Activated naive CD8-positive, alpha-beta T cell (primary cell): ENCODE measurements around the gene COL5A3.

ENCODE experiments used
- H3K27ac Mint-ChIP-seq: one replicate; pipeline ENCODE4 v1.8.0; 2021; ENCODE audit warnings: mixed read lengths
- H3K27me3 Mint-ChIP-seq: one replicate; pipeline ENCODE4 v1.8.0; 2021; ENCODE audit warnings: mixed read lengths
- H3K36me3 Mint-ChIP-seq: one replicate; pipeline ENCODE4 v1.8.0; 2021; ENCODE audit warnings: mixed read lengths
- H3K4me1 Mint-ChIP-seq: one replicate; pipeline ENCODE4 v1.8.0; 2021; ENCODE audit warnings: low read depth, mixed read lengths
- H3K4me3 Mint-ChIP-seq: one replicate; pipeline ENCODE4 v1.8.0; 2021; ENCODE audit warnings: mild to moderate bottlenecking, mixed read lengths
- H3K9me3 Mint-ChIP-seq: one replicate; pipeline ENCODE4 v1.8.0; 2021; ENCODE audit warnings: low read depth, mixed read lengths

Gene COL5A3

DNA sequence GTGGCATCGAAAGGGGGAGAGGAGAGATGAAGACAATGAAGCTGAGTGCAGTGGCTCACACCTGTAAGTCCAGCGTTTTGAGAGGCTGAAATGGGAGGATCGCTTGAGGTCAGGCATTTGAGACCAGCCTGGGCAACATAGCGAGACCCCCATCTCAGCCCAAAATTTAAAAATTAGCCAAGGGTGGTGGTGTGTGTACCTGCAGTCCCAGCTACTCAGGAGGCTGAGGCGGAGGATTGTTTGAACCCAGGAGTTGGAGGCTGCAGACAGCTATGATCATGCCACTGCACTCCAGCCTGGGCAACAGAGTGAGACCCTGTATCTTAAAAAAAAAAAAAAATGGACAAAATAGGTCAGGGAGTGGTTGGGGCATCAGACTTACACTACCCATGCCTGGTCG is 10.5 kb upstream of the COL5A3 start:
- peaks cover 1% of the 10 kb centered on the region for H3K27me3 Mint-ChIP-seq
- H3K4me3 Mint-ChIP-seq: no peak overlapping the region
- H3K27ac Mint-ChIP-seq: no peak overlapping the region
- H3K4me1 Mint-ChIP-seq: no peaks in the 10 kb centered on the region
- H3K9me3 Mint-ChIP-seq: no peaks in the 10 kb centered on the region
- H3K36me3 Mint-ChIP-seq: no peaks in the 10 kb centered on the region

DNA sequence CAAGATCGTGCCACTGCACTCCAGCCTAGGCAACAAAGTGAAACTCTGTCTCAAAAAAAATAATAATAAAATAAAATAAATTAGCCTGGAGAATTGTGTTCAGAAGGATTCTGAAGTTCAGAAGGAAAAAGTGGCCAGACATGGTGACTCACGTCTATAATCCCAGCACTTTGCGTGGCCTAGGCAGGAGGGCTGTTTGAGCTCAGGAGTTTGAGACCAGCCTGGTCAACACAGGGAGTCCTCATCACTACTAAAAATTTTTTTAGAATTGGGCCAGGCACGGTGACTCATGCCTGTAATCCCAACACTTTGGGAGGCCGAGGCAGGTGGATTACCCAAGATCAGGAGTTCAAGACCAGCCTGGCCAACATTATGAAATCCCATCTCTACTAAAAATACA is 8.9 kb upstream of the COL5A3 start:
- H3K4me1 Mint-ChIP-seq: no peaks in the 10 kb centered on the region
- no peaks in the 10 kb centered on the region for H3K9me3 Mint-ChIP-seq
- peaks cover 3% of the 10 kb centered on the region for H3K27me3 Mint-ChIP-seq
- no peaks in the 10 kb centered on the region for H3K36me3 Mint-ChIP-seq
- H3K4me3 Mint-ChIP-seq: no peak overlapping the region
- no peak overlapping the region for H3K27ac Mint-ChIP-seq

DNA sequence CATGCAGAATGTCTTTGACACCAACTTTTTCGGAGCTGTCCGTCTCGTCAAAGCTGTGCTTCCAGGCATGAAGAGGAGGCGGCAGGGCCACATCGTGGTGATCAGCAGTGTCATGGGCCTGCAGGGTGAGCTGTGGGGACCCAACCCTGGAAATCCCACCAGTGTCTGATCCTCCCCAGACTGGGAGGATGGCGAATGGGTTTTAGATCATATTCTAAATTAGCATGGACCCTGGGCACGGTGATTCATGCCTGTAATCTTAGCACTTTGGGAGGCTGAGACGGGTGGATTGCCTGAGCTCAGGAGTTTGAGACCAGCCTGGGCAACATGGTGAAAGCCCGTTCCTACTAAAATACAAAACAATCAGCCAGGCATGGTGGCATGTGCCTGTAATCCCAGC is 8.5 kb upstream of the COL5A3 start:
- H3K36me3 Mint-ChIP-seq: no peaks in the 10 kb centered on the region
- H3K4me3 Mint-ChIP-seq: no peak overlapping the region
- no peak overlapping the region for H3K27ac Mint-ChIP-seq
- no peaks in the 10 kb centered on the region for H3K4me1 Mint-ChIP-seq
- peaks cover 5% of the 10 kb centered on the region for H3K27me3 Mint-ChIP-seq
- H3K9me3 Mint-ChIP-seq: no peaks in the 10 kb centered on the region

DNA sequence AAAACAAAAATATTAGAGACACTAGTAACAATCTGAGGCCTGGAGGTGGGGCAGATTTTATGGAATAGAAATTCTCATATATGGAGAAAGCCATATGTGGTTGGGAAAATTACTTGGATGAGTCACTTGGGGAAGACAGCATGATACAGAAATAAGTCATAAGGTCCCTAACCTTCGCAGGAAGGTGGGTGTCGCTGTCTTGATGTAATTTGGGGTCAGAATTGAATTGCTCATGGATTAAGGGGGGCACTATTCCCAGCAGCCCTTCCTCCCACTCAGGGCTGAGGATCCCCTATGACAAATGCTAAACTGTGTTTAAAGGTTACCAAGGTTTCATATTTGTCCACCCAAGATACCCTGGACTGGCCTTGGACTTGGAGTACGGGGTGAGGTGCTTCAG is 8.0 kb upstream of the COL5A3 start:
- H3K36me3 Mint-ChIP-seq: no peaks in the 10 kb centered on the region

DNA sequence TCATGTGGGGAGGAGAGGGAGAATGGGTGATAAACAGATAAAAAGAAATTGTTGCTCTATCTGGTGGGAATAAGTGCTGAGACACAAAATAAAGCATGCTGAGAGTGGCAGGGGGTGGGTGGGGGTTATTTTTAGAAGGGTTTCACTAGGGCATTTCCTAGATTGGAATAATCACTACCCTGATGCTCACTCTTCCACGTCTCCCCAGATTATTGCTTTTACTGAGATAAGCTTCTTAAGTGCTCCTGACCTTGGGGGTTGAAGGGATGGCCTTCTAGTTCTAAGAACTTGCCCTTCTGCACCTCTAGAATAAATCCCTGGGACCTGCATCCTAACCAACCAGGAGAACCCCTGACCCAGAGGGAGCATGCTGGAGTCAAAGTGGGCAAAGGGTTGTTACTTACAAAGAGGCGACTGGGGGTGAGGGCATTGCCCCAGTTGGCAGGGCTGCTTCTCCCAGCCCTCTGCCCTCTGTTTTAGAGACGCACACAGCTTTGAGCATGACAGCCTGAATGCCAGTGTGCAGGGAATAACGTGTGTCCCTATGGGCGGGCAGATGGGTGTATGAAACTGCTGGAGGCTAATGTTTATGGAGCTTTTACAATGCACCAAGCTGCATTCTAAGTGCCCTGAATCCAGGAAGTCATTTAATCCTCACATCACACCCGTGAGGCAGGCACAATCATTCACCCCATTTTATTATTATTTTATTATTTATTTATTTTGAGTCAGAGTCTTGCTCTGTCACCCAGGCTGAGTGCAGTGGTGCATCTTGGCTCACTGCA is 3.7 kb upstream of the COL5A3 start:
- Mint-ChIP-seq H3K27me3 (peaks cover 25% of the 10 kb centered on the region), H3K4me3 (no peak overlapping the region), H3K9me3 (no peaks in the 10 kb centered on the region), H3K27ac (no peak overlapping the region), H3K4me1 (peaks cover 4% of the 10 kb centered on the region), H3K36me3 (peaks cover 2% of the 10 kb centered on the region)

More for the DNA sequence above, 8.0 kb upstream of the COL5A3 start:
- Mint-ChIP-seq H3K27me3 (peaks cover 8% of the 10 kb centered on the region), H3K4me3 (no peak overlapping the region), H3K27ac (no peak overlapping the region), H3K4me1 (no peaks in the 10 kb centered on the region), H3K9me3 (no peaks in the 10 kb centered on the region)

DNA sequence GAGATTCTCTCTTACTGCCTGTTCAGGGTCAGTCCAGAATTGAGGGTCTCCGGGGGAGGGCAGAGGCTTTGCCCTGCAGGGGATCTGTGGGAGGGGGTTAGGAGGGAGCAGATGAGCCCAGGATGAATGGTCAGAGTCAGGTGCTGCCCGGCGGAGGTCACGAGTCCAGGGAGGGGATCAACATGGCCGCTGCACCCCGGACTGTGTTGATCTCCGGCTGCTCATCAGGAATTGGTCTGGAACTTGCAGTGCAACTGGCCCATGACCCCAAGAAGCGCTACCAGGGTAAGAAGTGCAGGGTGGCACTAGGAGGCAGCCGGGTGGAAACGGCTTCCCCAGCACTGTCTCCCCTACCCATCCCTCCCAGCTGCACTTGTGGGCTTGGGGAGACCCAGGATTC is 3.0 kb upstream of the COL5A3 start, which contains the start of gene RDH8:
TSS of gene RDH8 (plus strand) at position 168 of the 400 bp plus-strand sequence. CDS start at position 183, 15 bp downstream.
- Mint-ChIP-seq H3K9me3 (no peaks in the 10 kb centered on the region), H3K27ac (no peak within 1 kb of the TSS), H3K27me3 (peaks cover 31% of the 10 kb centered on the region), H3K4me1 (peaks cover 9% of the 10 kb centered on the region), H3K4me3 (no peak within 1 kb of the TSS), H3K36me3 (peaks cover 2% of the 10 kb centered on the region)

DNA sequence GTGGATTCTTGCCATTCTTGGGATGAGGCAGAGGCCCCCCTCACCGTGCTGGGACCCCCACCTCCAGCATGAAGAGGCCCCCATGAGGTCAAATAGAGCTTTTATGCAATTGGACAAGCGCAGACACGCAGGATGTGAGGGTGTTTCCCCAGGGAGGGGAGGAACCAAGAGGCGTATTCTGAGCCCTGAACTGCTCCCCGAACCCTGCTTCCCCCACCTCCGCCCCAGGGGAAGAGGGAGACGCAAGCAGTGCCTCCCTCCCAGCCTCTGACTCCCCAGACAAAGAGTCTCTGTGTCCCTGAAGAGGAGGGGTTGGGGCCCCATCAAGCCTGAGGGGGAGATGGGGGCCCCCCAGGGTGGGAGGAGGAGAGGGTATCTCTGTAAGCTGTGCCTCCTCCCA is 1.7 kb upstream of the COL5A3 start:
- peaks cover 12% of the 10 kb centered on the region for H3K4me1 Mint-ChIP-seq
- H3K36me3 Mint-ChIP-seq: peaks cover 2% of the 10 kb centered on the region
- H3K4me3 Mint-ChIP-seq: no peak overlapping the region
- H3K27ac Mint-ChIP-seq: no peak overlapping the region
- H3K9me3 Mint-ChIP-seq: no peaks in the 10 kb centered on the region
- peaks cover 39% of the 10 kb centered on the region for H3K27me3 Mint-ChIP-seq

DNA sequence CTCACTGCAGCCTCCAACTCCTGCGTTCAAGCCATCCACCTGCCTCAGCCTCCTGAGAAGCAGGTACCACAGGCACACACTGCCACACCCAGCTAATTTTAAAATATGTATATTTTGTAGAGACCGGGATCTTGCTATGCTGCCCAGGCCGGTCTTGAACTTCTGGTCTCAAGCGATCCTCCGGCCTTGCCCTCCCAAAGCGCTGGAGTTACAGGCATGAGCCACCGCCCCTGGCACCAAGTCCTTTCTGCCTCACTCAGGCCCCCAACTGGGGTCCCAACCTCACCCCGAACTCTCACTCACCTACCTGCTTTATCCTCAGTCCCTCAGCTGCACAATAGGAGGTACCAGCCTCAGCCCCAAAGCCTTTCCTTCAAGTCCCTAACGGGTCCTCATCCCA is 635 bp upstream of the COL5A3 start:
- peaks cover 45% of the 10 kb centered on the region for H3K27me3 Mint-ChIP-seq
- H3K4me3 Mint-ChIP-seq: no peak overlapping the region
- H3K9me3 Mint-ChIP-seq: no peaks in the 10 kb centered on the region
- H3K4me1 Mint-ChIP-seq: peaks cover 14% of the 10 kb centered on the region
- peaks cover 2% of the 10 kb centered on the region for H3K36me3 Mint-ChIP-seq
- H3K27ac Mint-ChIP-seq: no peak overlapping the region

DNA sequence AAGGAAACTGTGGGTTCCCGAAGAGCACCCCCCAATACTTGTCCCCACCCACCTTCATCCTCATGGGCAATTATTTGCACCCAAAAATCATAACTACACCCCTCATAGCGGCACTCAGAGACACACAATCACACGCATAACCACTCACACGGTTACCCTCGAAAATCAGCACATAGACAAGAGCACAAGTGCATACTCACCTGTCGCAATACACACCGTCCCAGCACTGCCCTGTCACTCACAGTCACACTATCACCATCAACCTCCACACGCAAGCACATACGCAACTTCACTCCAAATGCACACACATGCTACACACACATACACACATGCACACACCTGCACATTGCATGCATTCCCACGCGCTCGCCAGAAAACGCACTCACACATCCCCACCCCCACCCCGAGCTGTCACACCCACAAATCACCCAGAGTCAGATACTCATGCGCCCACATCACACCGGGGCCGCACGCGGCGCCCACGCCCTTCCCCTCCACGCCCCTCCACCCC is 535 bp downstream of the COL5A3 start:
- Mint-ChIP-seq H3K36me3 (peaks cover 2% of the 10 kb centered on the region), H3K4me1 (peaks cover 15% of the 10 kb centered on the region), H3K27me3 (peaks cover 46% of the 10 kb centered on the region), H3K27ac (no peak overlapping the region), H3K4me3 (peak overlapping the region; percentile 65), H3K9me3 (no peaks in the 10 kb centered on the region)

DNA sequence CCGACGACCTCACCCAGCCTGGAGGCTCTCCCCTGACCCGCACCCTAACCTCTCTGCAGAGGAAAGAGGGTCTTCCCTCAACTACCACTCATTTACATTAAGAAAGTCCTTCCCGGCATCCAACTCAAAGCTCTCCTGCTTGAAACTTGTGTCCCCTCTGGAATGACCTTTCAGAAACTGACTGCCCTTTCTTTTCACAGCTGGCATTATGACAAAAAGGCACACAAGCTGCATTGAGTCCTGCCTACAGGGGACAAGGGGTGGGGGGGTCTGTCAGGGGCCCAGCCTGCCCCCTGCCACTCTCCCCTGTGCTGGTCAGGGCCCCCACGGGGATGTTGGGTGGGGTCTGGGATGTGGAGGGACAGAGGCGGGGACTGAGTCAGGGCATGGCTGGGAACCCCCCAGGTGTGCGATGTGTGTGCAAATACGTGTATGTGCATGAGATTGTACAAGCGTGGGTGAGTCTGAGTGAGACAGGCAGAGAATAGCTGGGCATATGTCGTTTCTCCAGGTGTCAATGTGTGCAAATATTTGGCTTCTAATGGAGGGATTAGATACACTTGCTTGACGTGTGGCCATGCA is 2.0 kb downstream of the COL5A3 start:
- no peaks in the 10 kb centered on the region for H3K9me3 Mint-ChIP-seq
- H3K4me1 Mint-ChIP-seq: peaks cover 17% of the 10 kb centered on the region
- H3K27me3 Mint-ChIP-seq: peaks cover 44% of the 10 kb centered on the region
- peaks cover 2% of the 10 kb centered on the region for H3K36me3 Mint-ChIP-seq
- no peak overlapping the region for H3K27ac Mint-ChIP-seq
- H3K4me3 Mint-ChIP-seq: peak overlapping the region; percentile 30

DNA sequence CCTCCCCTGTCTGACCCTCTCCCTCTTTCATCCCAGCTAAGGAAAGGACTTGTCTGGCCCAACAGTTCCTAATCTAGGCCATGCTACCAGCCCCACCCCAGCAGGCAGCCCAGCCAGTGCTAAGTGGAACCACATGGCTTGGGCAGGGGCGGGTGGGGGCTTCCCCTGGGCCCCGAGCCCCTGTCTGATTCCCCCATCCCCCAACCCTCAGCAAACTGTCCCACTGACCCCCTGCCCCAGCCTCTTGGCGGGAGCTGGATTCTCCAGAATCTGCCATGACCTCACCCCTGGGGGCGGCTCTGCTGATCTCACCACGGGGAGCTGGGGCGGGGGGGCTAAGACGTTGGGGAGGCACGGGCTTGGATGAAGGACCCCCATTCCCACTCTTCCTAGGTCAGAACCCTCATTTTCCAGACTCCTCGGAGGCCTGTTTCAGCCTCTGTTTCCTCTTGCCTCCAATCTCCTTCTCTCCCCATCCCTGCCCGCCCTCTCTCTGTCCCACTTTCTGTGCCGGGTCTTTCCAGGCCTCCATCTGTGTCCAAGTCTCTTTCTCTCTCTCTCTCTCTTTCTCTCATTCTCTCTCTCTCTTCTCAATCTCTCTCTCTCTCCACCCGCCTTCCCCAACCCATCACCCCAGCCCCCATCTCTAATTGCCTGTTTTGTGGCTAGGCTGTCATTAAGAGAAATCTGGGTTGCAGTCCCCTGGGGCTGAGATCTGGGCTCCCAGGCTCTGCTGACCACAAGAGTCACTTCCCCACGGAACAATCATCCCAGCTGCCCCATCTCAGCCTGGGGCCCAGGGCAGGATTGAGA is 2.7 kb downstream of the COL5A3 start:
- H3K4me1 Mint-ChIP-seq: peaks cover 17% of the 10 kb centered on the region
- no peak overlapping the region for H3K27ac Mint-ChIP-seq
- peaks cover 45% of the 10 kb centered on the region for H3K27me3 Mint-ChIP-seq
- no peak overlapping the region for H3K4me3 Mint-ChIP-seq
- no peaks in the 10 kb centered on the region for H3K9me3 Mint-ChIP-seq
- H3K36me3 Mint-ChIP-seq: peaks cover 2% of the 10 kb centered on the region

DNA sequence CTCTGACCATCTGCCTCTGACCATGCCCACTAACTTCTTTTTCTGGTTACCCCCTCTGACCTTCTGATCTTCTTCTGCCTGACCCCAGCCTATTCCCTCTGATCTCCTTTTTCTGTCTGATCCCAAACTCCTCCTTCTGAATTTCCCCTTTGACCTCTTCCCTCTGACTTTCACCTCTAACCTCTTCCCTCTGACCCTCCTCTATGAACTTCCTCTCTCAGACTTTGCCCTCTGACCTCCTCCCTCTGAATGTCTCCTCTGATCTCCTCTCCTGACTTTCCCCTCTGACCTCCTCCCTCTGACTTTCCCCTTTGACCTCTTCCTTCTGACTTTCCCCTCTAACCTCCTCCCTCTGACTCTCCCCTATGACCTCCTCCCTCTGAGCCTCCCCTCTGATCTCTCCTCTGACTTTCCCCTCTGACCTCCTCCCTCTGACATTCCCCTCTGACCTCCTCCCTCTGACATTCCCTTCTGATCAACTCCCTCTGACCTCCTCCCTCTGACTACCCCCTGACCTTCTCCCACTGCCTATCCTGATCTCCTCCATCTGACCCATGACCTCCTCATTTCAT is 3.5 kb downstream of the COL5A3 start:
- Mint-ChIP-seq H3K4me3 (no peak overlapping the region), H3K4me1 (peaks cover 17% of the 10 kb centered on the region), H3K9me3 (no peaks in the 10 kb centered on the region)

DNA sequence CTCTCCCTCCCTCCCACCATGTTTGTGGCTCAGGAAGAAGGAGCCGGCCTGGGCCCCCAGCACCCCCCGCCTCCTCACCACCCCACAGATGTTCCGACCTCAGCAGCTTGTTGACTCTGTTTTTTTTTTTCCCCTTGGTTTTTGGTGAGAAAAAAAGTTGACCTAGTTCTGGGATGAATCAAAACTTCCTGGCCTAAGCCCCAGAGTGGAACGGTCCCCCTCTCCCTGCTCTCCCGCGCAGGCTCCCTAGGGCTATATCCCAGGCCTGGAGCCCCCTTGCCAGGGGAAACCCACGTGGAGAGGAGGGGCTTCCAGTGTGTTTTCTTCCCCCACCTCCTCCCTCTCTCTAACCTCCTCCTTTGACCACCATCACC is 4.0 kb downstream of the COL5A3 start:
- H3K27me3 Mint-ChIP-seq: peaks cover 43% of the 10 kb centered on the region
- no peaks in the 10 kb centered on the region for H3K9me3 Mint-ChIP-seq
- H3K4me3 Mint-ChIP-seq: no peak overlapping the region
- peaks cover 2% of the 10 kb centered on the region for H3K36me3 Mint-ChIP-seq
- H3K27ac Mint-ChIP-seq: no peak overlapping the region
- H3K4me1 Mint-ChIP-seq: peaks cover 17% of the 10 kb centered on the region

More for the DNA sequence above, 3.5 kb downstream of the COL5A3 start:
- H3K36me3 Mint-ChIP-seq: peaks cover 2% of the 10 kb centered on the region
- H3K27me3 Mint-ChIP-seq: peaks cover 44% of the 10 kb centered on the region
- no peak overlapping the region for H3K27ac Mint-ChIP-seq

DNA sequence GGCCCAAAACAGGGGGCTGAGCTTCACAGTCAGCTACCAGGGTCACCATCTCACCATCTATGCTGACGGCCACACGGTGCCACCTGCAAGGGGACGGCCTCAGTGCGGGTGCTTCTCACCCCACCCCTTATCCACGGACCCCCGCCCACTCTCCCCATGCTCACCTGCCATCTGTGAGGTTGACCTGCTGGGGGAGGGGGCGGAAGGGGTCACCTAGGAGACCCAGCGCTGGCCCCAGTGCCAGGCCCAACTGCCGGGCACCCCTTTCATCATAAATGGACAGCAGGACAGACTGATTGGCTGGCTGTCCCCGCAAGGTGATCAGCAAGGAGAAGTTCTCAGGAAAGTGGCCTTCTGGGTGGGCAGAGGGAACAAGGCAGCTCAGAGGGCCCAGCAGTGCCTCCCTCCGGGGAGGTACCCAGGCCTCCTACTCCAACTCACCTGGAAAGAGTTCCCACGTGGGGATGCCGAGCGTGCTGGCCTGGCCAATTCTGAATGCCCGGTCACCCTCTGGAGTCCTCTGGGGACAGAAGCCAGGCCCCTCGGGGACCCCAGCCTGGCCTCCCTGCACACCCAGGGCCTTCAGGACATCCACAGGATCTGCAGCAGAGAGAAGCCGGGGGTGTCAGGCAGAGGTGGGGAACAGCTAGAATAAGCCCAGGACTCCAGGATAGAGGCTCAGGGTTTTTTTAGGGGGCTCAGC is 4.5 kb downstream of the COL5A3 start:
- H3K27ac Mint-ChIP-seq: no peak overlapping the region
- no peak overlapping the region for H3K4me3 Mint-ChIP-seq
- peaks cover 17% of the 10 kb centered on the region for H3K4me1 Mint-ChIP-seq
- peaks cover 40% of the 10 kb centered on the region for H3K27me3 Mint-ChIP-seq
- H3K36me3 Mint-ChIP-seq: peaks cover 2% of the 10 kb centered on the region
- no peaks in the 10 kb centered on the region for H3K9me3 Mint-ChIP-seq
